ENCODE results near the gene RPS6KA2. TPM values are rescaled to one million over a fixed set of nuclear protein-coding genes. Genes with fewer than 3 reads are reported as not detected.

Gene RPS6KA2
- polyA plus RNA-seq, 1 donor (not counting 4 experiments of a cell fraction or from before 2014, with no cell fraction given): 8.2 TPM

GRCh38 chr6:166381381-166381732, 245.7 kb downstream of the RPS6KA2 start:
- no peaks in the 10 kb centered on the region for H3K9me1 ChIP-seq (ENCODE audit: control insufficient read depth, extremely low read depth, insufficient read depth, low read length)
- H3K36me3 ChIP-seq (ENCODE audit: control insufficient read depth in 2 of 2, extremely low read depth in 1 of 2, insufficient read depth in 2 of 2, low read length in 2 of 2): no peaks in the 10 kb centered on the region
- peak overlapping the region; percentile 75 for H3K9ac ChIP-seq (ENCODE audit: control insufficient read depth, extremely low read depth, insufficient read depth, low read length)
- dilution Hi-C loops (cut with MboI; ENCODE audit: extremely low pct_ligation_motif_present, low sequenced_read_pairs): no loop called here
- peak overlapping the region; percentile 60 to 84 (median 81) for H3K4me3 ChIP-seq (ENCODE audit: control insufficient read depth in 2 of 3, extremely low read depth in 1 of 3, insufficient read depth in 2 of 3, low read depth in 1 of 3, low read length in 3 of 3)
- H4K20me1 ChIP-seq (ENCODE audit: control insufficient read depth, extremely low read depth, insufficient read depth, low read length): no peaks in the 10 kb centered on the region
- H3K9me3 ChIP-seq (ENCODE audit: control insufficient read depth, low read depth, low read length): no peaks in the 10 kb centered on the region
- H3K27me3 ChIP-seq (ENCODE audit: control insufficient read depth, extremely low read depth, insufficient read depth, low read length): no peaks in the 10 kb centered on the region
- H3K4me1 ChIP-seq (ENCODE audit: control insufficient read depth, extremely low read depth, insufficient read depth, low read length): no peaks in the 10 kb centered on the region
- peak overlapping the region; percentile 68 for H3K4me2 ChIP-seq (ENCODE audit: control insufficient read depth, extremely low read depth, insufficient read depth, low read depth, low read length)
- TF ChIP-seq EZH2 (IDR thresholded peaks at IDR 0.05; ENCODE audit: low read length) (no peak), CTCF (optimal IDR thresholded peaks at IDR 0.05 in 1 of 3, IDR thresholded peaks at IDR 0.05 in 1 of 3, conservative IDR thresholded peaks at IDR 0.05 in 1 of 3; ENCODE audit: extremely low read depth in 1 of 3, insufficient read depth in 2 of 3, low read length in 3 of 3) (no peak)
- H2AFZ ChIP-seq (ENCODE audit: control insufficient read depth, low read length): peak overlapping the region; percentile 64
- H3K79me2 ChIP-seq (ENCODE audit: control insufficient read depth, insufficient read depth, low read length): peaks cover 4% of the 10 kb centered on the region
- FAIRE-seq (no peak), DNase-seq (ENCODE audit: low read depth, low spot score) (no peak)
- H3K27ac ChIP-seq (ENCODE audit: control insufficient read depth, insufficient read depth, low read length): peak overlapping the region; percentile 4

GRCh38 chr6:166379800-166380199, 247.3 kb downstream of the RPS6KA2 start:
- DNase-seq (ENCODE audit: low read depth, low spot score) (no peak), FAIRE-seq (no peak)
- Histone ChIP-seq H3K9me1 (ENCODE audit: control insufficient read depth, extremely low read depth, insufficient read depth, low read length) (no peaks in the 10 kb centered on the region), H3K79me2 (ENCODE audit: control insufficient read depth, insufficient read depth, low read length) (peaks cover 4% of the 10 kb centered on the region), H3K9ac (ENCODE audit: control insufficient read depth, extremely low read depth, insufficient read depth, low read length) (no peak overlapping the region), H3K36me3 (ENCODE audit: control insufficient read depth in 2 of 2, extremely low read depth in 1 of 2, insufficient read depth in 2 of 2, low read length in 2 of 2) (no peaks in the 10 kb centered on the region), H3K27me3 (ENCODE audit: control insufficient read depth, extremely low read depth, insufficient read depth, low read length) (no peaks in the 10 kb centered on the region), H3K27ac (ENCODE audit: control insufficient read depth, insufficient read depth, low read length) (no peak overlapping the region), H3K4me1 (ENCODE audit: control insufficient read depth, extremely low read depth, insufficient read depth, low read length) (no peaks in the 10 kb centered on the region), H3K4me3 (ENCODE audit: control insufficient read depth in 2 of 3, extremely low read depth in 1 of 3, insufficient read depth in 2 of 3, low read depth in 1 of 3, low read length in 3 of 3) (no peak overlapping the region), H4K20me1 (ENCODE audit: control insufficient read depth, extremely low read depth, insufficient read depth, low read length) (no peaks in the 10 kb centered on the region), H2AFZ (ENCODE audit: control insufficient read depth, low read length) (no peak overlapping the region), H3K4me2 (ENCODE audit: control insufficient read depth, extremely low read depth, insufficient read depth, low read depth, low read length) (no peak overlapping the region), H3K9me3 (ENCODE audit: control insufficient read depth, low read depth, low read length) (no peaks in the 10 kb centered on the region)
- dilution Hi-C loops (cut with MboI; ENCODE audit: extremely low pct_ligation_motif_present, low sequenced_read_pairs): no loop called here
- no peak for TF ChIP-seq CTCF (optimal IDR thresholded peaks at IDR 0.05 in 1 of 3, IDR thresholded peaks at IDR 0.05 in 1 of 3, conservative IDR thresholded peaks at IDR 0.05 in 1 of 3; ENCODE audit: extremely low read depth in 1 of 3, insufficient read depth in 2 of 3, low read length in 3 of 3)
